GM23338 (cell line): ENCODE measurements around the gene CRKL. TPM values are rescaled to one million over a fixed set of nuclear protein-coding genes. Genes with fewer than 3 reads are reported as not detected.

Source experiments
- ATAC-seq: fragments of 200-7000 bp; cut with Tn5 transposase; 3 replicates; pipeline ENCODE4 v1.9.1; 2020
- DNase-seq: peaks from one replicate; pipeline ENCODE4 v3.0.0-alpha.2; 2015; ENCODE audit warnings: low spot score
- H2AFZ ChIP-seq: fragments of 200-600 bp; sonication (generic); 2 replicates; pipeline ENCODE4 v1.8.0; 2016; ENCODE audit warnings: antibody characterized with exemption, mild to moderate bottlenecking, moderate library complexity
- H3F3A ChIP-seq: fragments of 200-600 bp; sonication (generic); replicated peaks from 2 replicates; pipeline ENCODE4 v1.8.0; 2017; ENCODE audit warnings: antibody characterized with exemption, mixed run types, low read depth
- H3K27ac ChIP-seq: fragments of 200-600 bp; sonication (generic); 2 replicates; pipeline ENCODE4 v1.6.1; 2016; ENCODE audit warnings: low read depth
- H3K27me3 ChIP-seq: fragments of 200-600 bp; sonication (generic); 2 replicates; pipeline ENCODE4 v1.8.0; 2016; ENCODE audit warnings: mild to moderate bottlenecking, mixed run types, moderate library complexity; ENCODE audit not compliant: insufficient read depth
- H3K36me3 ChIP-seq: fragments of 200-600 bp; sonication (generic); 2 replicates; pipeline ENCODE4 v1.8.0; 2016; ENCODE audit warnings: mild to moderate bottlenecking; ENCODE audit not compliant: insufficient read depth
- H3K4me1 ChIP-seq: fragments of 200-600 bp; sonication (generic); 2 replicates; pipeline ENCODE4 v1.8.0; 2016; ENCODE audit warnings: mild to moderate bottlenecking, moderate library complexity; ENCODE audit not compliant: insufficient read depth
- H3K4me2 ChIP-seq: fragments of 200-600 bp; sonication (generic); 2 replicates; pipeline ENCODE4 v1.7.1; 2017; ENCODE audit warnings: mixed run types
- H3K4me3 ChIP-seq: fragments of 200-600 bp; sonication (generic); 2 replicates; pipeline ENCODE4 v1.6.1; 2016; ENCODE audit warnings: mixed run types
- H3K79me2 ChIP-seq: fragments of 200-600 bp; sonication (generic); replicated peaks from 2 replicates; pipeline ENCODE4 v1.8.0; 2017; ENCODE audit warnings: mild to moderate bottlenecking; ENCODE audit not compliant: insufficient read depth
- H3K9me2 ChIP-seq: fragments of 200-600 bp; sonication (generic); 2 replicates; pipeline ENCODE4 v1.8.0; 2017; ENCODE audit not compliant: insufficient read depth
- H4K20me1 ChIP-seq: fragments of 200-600 bp; sonication (generic); replicated peaks from 2 replicates; pipeline ENCODE4 v1.8.0; 2017; ENCODE audit warnings: mild to moderate bottlenecking; ENCODE audit not compliant: insufficient read depth
- H3K27ac Mint-ChIP-seq: 2 replicates; pipeline ENCODE4 v1.8.0; 2020; ENCODE audit warnings: inconsistent platforms, mild to moderate bottlenecking, moderate library complexity, mixed read lengths
- H3K27me3 Mint-ChIP-seq: 3 replicates; pipeline ENCODE4 v1.8.0; 2022; ENCODE audit warnings: low read depth, mild to moderate bottlenecking, moderate library complexity, mixed read lengths, inconsistent platforms; ENCODE audit not compliant: insufficient read depth, poor library complexity
- H3K36me3 Mint-ChIP-seq: 3 replicates; pipeline ENCODE4 v1.8.0; 2021; ENCODE audit warnings: low read depth, mild to moderate bottlenecking, inconsistent platforms, moderate library complexity, mixed read lengths
- H3K4me1 Mint-ChIP-seq: 3 replicates; pipeline ENCODE4 v1.8.0; 2020; ENCODE audit warnings: mild to moderate bottlenecking, inconsistent platforms, mixed read lengths
- H3K4me3 Mint-ChIP-seq: 3 replicates; pipeline ENCODE4 v1.8.0; 2021; ENCODE audit warnings: moderate library complexity, mild to moderate bottlenecking, inconsistent platforms, mixed read lengths
- H3K9me3 Mint-ChIP-seq: 3 replicates; pipeline ENCODE4 v1.8.0; 2020; ENCODE audit warnings: moderate library complexity, mild to moderate bottlenecking, inconsistent platforms, mixed read lengths
- CREB1 ChIP-seq: fragments of 250-450 bp; sonication (Bioruptor Pico); IDR thresholded peaks from 2 replicates; pipeline ENCODE4 v1.5.0; 2020; ENCODE audit warnings: low read depth, mild to moderate bottlenecking, moderate library complexity
- CTCF ChIP-seq, 2 experiments: fragments of 200-600 bp in 1 of 2; sonication (generic) in 1 of 2; conservative IDR thresholded peaks; 2 replicates each; pipeline versions ENCODE4 v1.5.1 to v1.6.1; 2016 to 2017; ENCODE audit warnings: antibody characterized with exemption in 2 of 2, low read depth in 2 of 2, mild to moderate bottlenecking in 2 of 2, moderate library complexity in 1 of 2
- ETS1 ChIP-seq: IDR thresholded peaks from 2 replicates; pipeline ENCODE4 v1.6.1; 2016; ENCODE audit warnings: antibody characterized with exemption
- EZH2 ChIP-seq: fragments of 200-600 bp; sonication (generic); IDR thresholded peaks from one replicate; pipeline ENCODE4 v1.8.0; 2017; ENCODE audit warnings: antibody characterized with exemption, mild to moderate bottlenecking, low read depth; ENCODE audit not compliant: unreplicated experiment
- EZH2phosphoT487 ChIP-seq: fragments of 200-600 bp; sonication (generic); IDR thresholded peaks from one replicate; pipeline ENCODE4 v1.8.1; 2018; ENCODE audit warnings: antibody characterized with exemption; ENCODE audit not compliant: unreplicated experiment
- JUNB ChIP-seq: IDR thresholded peaks from one replicate; pipeline ENCODE4 v1.6.1; 2016; ENCODE audit warnings: antibody characterized with exemption; ENCODE audit not compliant: unreplicated experiment
- NANOG ChIP-seq: IDR thresholded peaks from 2 replicates; pipeline ENCODE4 v1.6.1; 2016; ENCODE audit warnings: antibody characterized with exemption, borderline replicate concordance
- POLR2AphosphoS5 ChIP-seq: IDR thresholded peaks from 2 replicates; pipeline ENCODE4 v1.6.1; 2016; ENCODE audit warnings: antibody characterized with exemption, low read depth
- STAT1 ChIP-seq: IDR thresholded peaks from one replicate; pipeline ENCODE4 v1.6.1; 2016; ENCODE audit warnings: antibody characterized with exemption; ENCODE audit not compliant: unreplicated experiment
- ZNF114 ChIP-seq: fragments of 250-450 bp; sonication (Bioruptor Pico); IDR thresholded peaks from 2 replicates; pipeline ENCODE4 v1.5.0; 2020; ENCODE audit warnings: mild to moderate bottlenecking, moderate library complexity
- ZNF331 ChIP-seq: fragments of 250-450 bp; sonication (Bioruptor Pico); IDR thresholded peaks from 2 replicates; pipeline ENCODE4 v1.5.0; 2020; ENCODE audit warnings: low read depth, mild to moderate bottlenecking, moderate library complexity
- ZNF462 ChIP-seq: fragments of 250-450 bp; sonication (Bioruptor Pico); IDR thresholded peaks from 2 replicates; pipeline ENCODE4 v1.5.0; 2020; ENCODE audit warnings: mild to moderate bottlenecking, moderate library complexity
- polyA plus RNA-seq: library from polyadenylated mRNA; unstranded; fragments of >200 nt; fragmentation: Nextera tagmentation; extraction: Ambion mirVana; gene quantifications from 2 replicates; pipeline ENCODE4 v1.2.1, GENCODE V29; 2016
- total RNA-seq: library from RNA; depleted of rRNA; stranded (reverse); fragments of >200 nt; shearing (Covaris generic); gene quantifications from 2 replicates; pipeline ENCODE4 v1.2.3, GENCODE V29; 2014
- TF ChIP-seq, protein P1 (sequence below): IDR thresholded peaks from one replicate; pipeline ENCODE4 v1.6.1; 2018; ENCODE audit warnings: antibody characterized with exemption; ENCODE audit not compliant: unreplicated experiment

The CRKL gene
- total and polyA plus RNA-seq, 2 experiments from 2014 or later = 39.5 to 104 TPM

GRCh38 chr22:20993304-20994127 lies 76.3 kb downstream of the CRKL start:
- Histone ChIP-seq H3K4me3 (no peak overlapping the region), H3K36me3 (no peaks in the 10 kb centered on the region), H3K4me1 (no peaks in the 10 kb centered on the region), H3K9me2 (no peaks in the 10 kb centered on the region), H2AFZ (no peak overlapping the region), H3K27ac (no peak overlapping the region), H3K4me2 (no peak overlapping the region), H3K79me2 (no peaks in the 10 kb centered on the region), H4K20me1 (no peaks in the 10 kb centered on the region), H3F3A (no peaks in the 10 kb centered on the region), H3K27me3 (no peaks in the 10 kb centered on the region)
- Mint-ChIP-seq H3K4me1 (no peaks in the 10 kb centered on the region; the same call in 2 of the 3 replicates), H3K27ac (no peak overlapping the region), H3K27me3 (peaks cover 7% of the 10 kb centered on the region), H3K36me3 (peaks cover 14% of the 10 kb centered on the region; the same call in 2 of the 3 replicates), H3K4me3 (no peak overlapping the region), H3K9me3 (no peaks in the 10 kb centered on the region)
- ATAC-seq = no peak
- TF ChIP-seq, protein P1, sequence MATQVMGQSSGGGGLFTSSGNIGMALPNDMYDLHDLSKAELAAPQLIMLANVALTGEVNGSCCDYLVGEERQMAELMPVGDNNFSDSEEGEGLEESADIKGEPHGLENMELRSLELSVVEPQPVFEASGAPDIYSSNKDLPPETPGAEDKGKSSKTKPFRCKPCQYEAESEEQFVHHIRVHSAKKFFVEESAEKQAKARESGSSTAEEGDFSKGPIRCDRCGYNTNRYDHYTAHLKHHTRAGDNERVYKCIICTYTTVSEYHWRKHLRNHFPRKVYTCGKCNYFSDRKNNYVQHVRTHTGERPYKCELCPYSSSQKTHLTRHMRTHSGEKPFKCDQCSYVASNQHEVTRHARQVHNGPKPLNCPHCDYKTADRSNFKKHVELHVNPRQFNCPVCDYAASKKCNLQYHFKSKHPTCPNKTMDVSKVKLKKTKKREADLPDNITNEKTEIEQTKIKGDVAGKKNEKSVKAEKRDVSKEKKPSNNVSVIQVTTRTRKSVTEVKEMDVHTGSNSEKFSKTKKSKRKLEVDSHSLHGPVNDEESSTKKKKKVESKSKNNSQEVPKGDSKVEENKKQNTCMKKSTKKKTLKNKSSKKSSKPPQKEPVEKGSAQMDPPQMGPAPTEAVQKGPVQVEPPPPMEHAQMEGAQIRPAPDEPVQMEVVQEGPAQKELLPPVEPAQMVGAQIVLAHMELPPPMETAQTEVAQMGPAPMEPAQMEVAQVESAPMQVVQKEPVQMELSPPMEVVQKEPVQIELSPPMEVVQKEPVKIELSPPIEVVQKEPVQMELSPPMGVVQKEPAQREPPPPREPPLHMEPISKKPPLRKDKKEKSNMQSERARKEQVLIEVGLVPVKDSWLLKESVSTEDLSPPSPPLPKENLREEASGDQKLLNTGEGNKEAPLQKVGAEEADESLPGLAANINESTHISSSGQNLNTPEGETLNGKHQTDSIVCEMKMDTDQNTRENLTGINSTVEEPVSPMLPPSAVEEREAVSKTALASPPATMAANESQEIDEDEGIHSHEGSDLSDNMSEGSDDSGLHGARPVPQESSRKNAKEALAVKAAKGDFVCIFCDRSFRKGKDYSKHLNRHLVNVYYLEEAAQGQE = no peak
- TF ChIP-seq ZNF114 (CRISPR knock-in tag) (no peak), JUNB (no peak), STAT1 (no peak), EZH2 (no peak), POLR2AphosphoS5 (no peak), NANOG (no peak), ZNF462 (CRISPR knock-in tag) (no peak), ETS1 (no peak), CTCF (conservative IDR thresholded peaks at IDR 0.05; ENCODE audit: low read depth in 2 of 2) (no peak), EZH2phosphoT487 (no peak), CREB1 (no peak), ZNF331 (CRISPR knock-in tag) (no peak)
- DNase-seq = no peak
